Stimulated activated effector memory CD8-positive, alpha-beta T cell treated with anti-CD3 and anti-CD28 coated beads, Interleukin-12 subunit alpha, Interleukin-12 subunit beta, amount 100 ng/mL, for 72 hours (primary cell): ENCODE data around the gene PHRF1.

Experiments used
- ATAC-seq: fragments of 150-1000 bp; cut with Tn5 transposase; 2 replicates; pipeline ENCODE4 v1.10.0; 2021
- DNase-seq, 2 donors: peaks; one replicate each; pipeline ENCODE4 v3.0.0; 2021 to 2022; ENCODE audit warnings: low spot score in 2 of 2
- H3K27ac Mint-ChIP-seq: one replicate; pipeline ENCODE4 v1.8.0; 2022; ENCODE audit warnings: mild to moderate bottlenecking, mixed read lengths
- H3K36me3 Mint-ChIP-seq: one replicate; pipeline ENCODE4 v1.8.0; 2022; ENCODE audit warnings: mild to moderate bottlenecking, mixed read lengths
- H3K4me1 Mint-ChIP-seq: one replicate; pipeline ENCODE4 v1.8.0; 2022; ENCODE audit warnings: mixed read lengths
- H3K4me3 Mint-ChIP-seq: one replicate; pipeline ENCODE4 v1.8.0; 2022; ENCODE audit warnings: mild to moderate bottlenecking, mixed read lengths
- H3K9me3 Mint-ChIP-seq: one replicate; pipeline ENCODE4 v1.8.0; 2022; ENCODE audit warnings: mixed read lengths

PHRF1 gene

GRCh38 chr11:535210-535518, 41.1 kb upstream of the PHRF1 start:
- peaks cover 16% of the 10 kb centered on the region for H3K36me3 Mint-ChIP-seq
- no peak overlapping the region for H3K27ac Mint-ChIP-seq
- ATAC-seq: peak; percentile 38
- no peak for DNase-seq
- H3K4me3 Mint-ChIP-seq: peak overlapping the region; percentile 84
- no peaks in the 10 kb centered on the region for H3K9me3 Mint-ChIP-seq
- peaks cover 23% of the 10 kb centered on the region for H3K4me1 Mint-ChIP-seq

GRCh38 chr11:535519-536454, 40.5 kb upstream of the PHRF1 start, which contains the start of gene HRAS:
TSS of gene HRAS (minus strand) at chr11:535576.
- Mint-ChIP-seq H3K9me3 (no peaks in the 10 kb centered on the region), H3K27ac (peak within 1 kb of the TSS; percentile 87), H3K36me3 (peaks cover 16% of the 10 kb centered on the region), H3K4me3 (peak within 1 kb of the TSS; percentile 84), H3K4me1 (peaks cover 23% of the 10 kb centered on the region)
- peak; percentile 96 to 97 for DNase-seq
- peak; percentile 89 for ATAC-seq

GRCh38 chr11:536841-537621, 39.2 kb upstream of the PHRF1 start, which contains the start of gene LRRC56:
TSS of gene LRRC56 (plus strand) at chr11:537527. CDS start at chr11:540685, 3,158 bp downstream.
- H3K4me3 Mint-ChIP-seq: peak within 1 kb of the TSS; percentile 84
- peak within 1 kb of the TSS; percentile 87 for H3K27ac Mint-ChIP-seq
- ATAC-seq: peak; percentile 60
- peak; percentile 92 to 93 for DNase-seq
- H3K36me3 Mint-ChIP-seq: peaks cover 17% of the 10 kb centered on the region
- peaks cover 21% of the 10 kb centered on the region for H3K4me1 Mint-ChIP-seq
- no peaks in the 10 kb centered on the region for H3K9me3 Mint-ChIP-seq

- H3K9me3 Mint-ChIP-seq: no peaks in the 10 kb centered on the region
- peak overlapping the region; percentile 73 for H3K27ac Mint-ChIP-seq
- peaks cover 17% of the 10 kb centered on the region for H3K4me1 Mint-ChIP-seq
- peak overlapping the region; percentile 84 for H3K4me3 Mint-ChIP-seq
- H3K36me3 Mint-ChIP-seq: peaks cover 9% of the 10 kb centered on the region
- no peak for ATAC-seq
- peak in 1 of 2 donors; percentile 61 for DNase-seq
Measured at GRCh38 chr11:537622-538430, 38.4 kb upstream of the PHRF1 start.

GRCh38 chr11:538431-539051, 37.7 kb upstream of the PHRF1 start:
- peaks cover 17% of the 10 kb centered on the region for H3K4me1 Mint-ChIP-seq
- H3K27ac Mint-ChIP-seq: peak overlapping the region; percentile 73
- ATAC-seq (no peak), DNase-seq (peak in 1 of 2 donors; percentile 54)
- peak overlapping the region; percentile 84 for H3K4me3 Mint-ChIP-seq
- H3K9me3 Mint-ChIP-seq: no peaks in the 10 kb centered on the region
- peaks cover 6% of the 10 kb centered on the region for H3K36me3 Mint-ChIP-seq

- Mint-ChIP-seq H3K36me3 (peaks cover 6% of the 10 kb centered on the region), H3K9me3 (no peaks in the 10 kb centered on the region), H3K4me3 (no peak overlapping the region), H3K4me1 (peaks cover 17% of the 10 kb centered on the region), H3K27ac (no peak overlapping the region)
- DNase-seq (no peak), ATAC-seq (no peak)
Measured at GRCh38 chr11:539971-540481, 36.2 kb upstream of the PHRF1 start.

- no peak overlapping the region for H3K4me3 Mint-ChIP-seq
- H3K9me3 Mint-ChIP-seq: no peaks in the 10 kb centered on the region
- H3K4me1 Mint-ChIP-seq: peaks cover 17% of the 10 kb centered on the region
- H3K36me3 Mint-ChIP-seq: peaks cover 6% of the 10 kb centered on the region
- H3K27ac Mint-ChIP-seq: no peak overlapping the region
- ATAC-seq (no peak), DNase-seq (no peak)
Measured at GRCh38 chr11:540583-541432, 35.5 kb upstream of the PHRF1 start.

- Mint-ChIP-seq H3K4me3 (no peak overlapping the region), H3K27ac (no peak overlapping the region), H3K36me3 (peaks cover 6% of the 10 kb centered on the region), H3K9me3 (no peaks in the 10 kb centered on the region), H3K4me1 (peaks cover 11% of the 10 kb centered on the region)
- ATAC-seq (no peak), DNase-seq (no peak)
Measured at GRCh38 chr11:541433-541885, 34.8 kb upstream of the PHRF1 start.

- ATAC-seq (no peak), DNase-seq (no peak)
- no peaks in the 10 kb centered on the region for H3K9me3 Mint-ChIP-seq
- H3K36me3 Mint-ChIP-seq: peaks cover 6% of the 10 kb centered on the region
- no peaks in the 10 kb centered on the region for H3K4me1 Mint-ChIP-seq
- H3K4me3 Mint-ChIP-seq: no peak overlapping the region
- no peak overlapping the region for H3K27ac Mint-ChIP-seq
Measured at GRCh38 chr11:544817-545166, 31.5 kb upstream of the PHRF1 start.

GRCh38 chr11:545171-545570, 31.1 kb upstream of the PHRF1 start:
- DNase-seq (no peak), ATAC-seq (no peak)
- H3K4me1 Mint-ChIP-seq: no peaks in the 10 kb centered on the region
- H3K9me3 Mint-ChIP-seq: no peaks in the 10 kb centered on the region
- peaks cover 6% of the 10 kb centered on the region for H3K36me3 Mint-ChIP-seq
- H3K4me3 Mint-ChIP-seq: no peak overlapping the region
- H3K27ac Mint-ChIP-seq: no peak overlapping the region

- Mint-ChIP-seq H3K27ac (no peak overlapping the region), H3K36me3 (no peaks in the 10 kb centered on the region), H3K4me1 (no peaks in the 10 kb centered on the region), H3K9me3 (no peaks in the 10 kb centered on the region), H3K4me3 (no peak overlapping the region)
- ATAC-seq (no peak), DNase-seq (no peak)
Measured at GRCh38 chr11:548700-549603, 27.3 kb upstream of the PHRF1 start.

- DNase-seq (no peak), ATAC-seq (no peak)
- no peaks in the 10 kb centered on the region for H3K9me3 Mint-ChIP-seq
- no peak overlapping the region for H3K27ac Mint-ChIP-seq
- H3K36me3 Mint-ChIP-seq: no peaks in the 10 kb centered on the region
- H3K4me1 Mint-ChIP-seq: no peaks in the 10 kb centered on the region
- H3K4me3 Mint-ChIP-seq: no peak overlapping the region
Measured at GRCh38 chr11:550021-550745, 26.1 kb upstream of the PHRF1 start.

- Mint-ChIP-seq H3K4me1 (no peaks in the 10 kb centered on the region), H3K4me3 (no peak overlapping the region), H3K27ac (no peak overlapping the region), H3K9me3 (no peaks in the 10 kb centered on the region), H3K36me3 (no peaks in the 10 kb centered on the region)
- ATAC-seq (no peak), DNase-seq (no peak)
Measured at GRCh38 chr11:550746-551085, 25.6 kb upstream of the PHRF1 start.
